HG03095 (cell line): ENCODE measurements around the gene VPS39.

ENCODE experiments used
- ATAC-seq: cut with Tn5 transposase; IDR thresholded peaks from one replicate; pipeline ENCODE4 v1.9.1; 2021; ENCODE audit warnings: moderate library complexity; ENCODE audit not compliant: unreplicated experiment

The VPS39 gene

GRCh38 chr15:42146551-42147430 is 61.3 kb downstream of the VPS39 start:
- no peak for ATAC-seq

- ATAC-seq: no peak
Observed at GRCh38 chr15:42145546-42146455, 62.3 kb downstream of the VPS39 start.

- ATAC-seq: no peak
Observed at GRCh38 chr15:42144841-42145375, 63.2 kb downstream of the VPS39 start.

GRCh38 chr15:42143866-42144625 is 64.1 kb downstream of the VPS39 start:
- no peak for ATAC-seq

- no peak for ATAC-seq
Observed at GRCh38 chr15:42143356-42143755, 64.7 kb downstream of the VPS39 start.

GRCh38 chr15:42141795-42142667 is 66.1 kb downstream of the VPS39 start:
- ATAC-seq: no peak

- ATAC-seq: no peak
Observed at GRCh38 chr15:42141246-42141645, 66.9 kb downstream of the VPS39 start.

GRCh38 chr15:42140383-42141070 is 67.6 kb downstream of the VPS39 start:
- ATAC-seq: no peak

- no peak for ATAC-seq
Observed at GRCh38 chr15:42139596-42139995, 68.5 kb downstream of the VPS39 start.

GRCh38 chr15:42138968-42139386 is 69.1 kb downstream of the VPS39 start:
- ATAC-seq: no peak

- no peak for ATAC-seq
Observed at GRCh38 chr15:42138411-42138810, 69.7 kb downstream of the VPS39 start.

- ATAC-seq: no peak
Observed at GRCh38 chr15:42137461-42138261, 70.4 kb downstream of the VPS39 start.

- no peak for ATAC-seq
Observed at GRCh38 chr15:42136513-42136912, 71.6 kb downstream of the VPS39 start.

GRCh38 chr15:42135351-42135750 is 72.8 kb downstream of the VPS39 start:
- ATAC-seq: no peak

- no peak for ATAC-seq
Observed at GRCh38 chr15:42134617-42135245, 73.4 kb downstream of the VPS39 start.

- no peak for ATAC-seq
Observed at GRCh38 chr15:42133886-42134502, 74.1 kb downstream of the VPS39 start.

GRCh38 chr15:42133356-42133755 is 74.7 kb downstream of the VPS39 start:
- ATAC-seq: no peak
